GM19238 (cell line): ENCODE results near the gene LGALS3BP.

Source experiments
- DNase-seq: peaks from one replicate; pipeline ENCODE4 v3.0.0; 2011; ENCODE audit warnings: low spot score; ENCODE audit not compliant: insufficient read length

The LGALS3BP gene

GRCh38 chr17:78999056-78999768, 19.5 kb upstream of the LGALS3BP start:
- DNase-seq = no peak

- no peak for DNase-seq
Observed at GRCh38 chr17:78998311-78999055, 18.8 kb upstream of the LGALS3BP start.

GRCh38 chr17:78997881-78998280, 18.2 kb upstream of the LGALS3BP start:
- no peak for DNase-seq

- DNase-seq = no peak
Observed at GRCh38 chr17:78997231-78997741, 17.6 kb upstream of the LGALS3BP start.

- DNase-seq = no peak
Observed at GRCh38 chr17:78996781-78997201, 17.1 kb upstream of the LGALS3BP start.

- no peak for DNase-seq
Observed at GRCh38 chr17:78995761-78996451, 16.2 kb upstream of the LGALS3BP start.

- DNase-seq = no peak
Observed at GRCh38 chr17:78995022-78995760, 15.5 kb upstream of the LGALS3BP start.

GRCh38 chr17:78993981-78994671, 14.4 kb upstream of the LGALS3BP start:
- DNase-seq = no peak

- DNase-seq = peak; percentile 52
Observed at GRCh38 chr17:78993241-78993956, 13.7 kb upstream of the LGALS3BP start.

- no peak for DNase-seq
Observed at GRCh38 chr17:78992542-78993212, 13.0 kb upstream of the LGALS3BP start.

GRCh38 chr17:78991906-78992532, 12.3 kb upstream of the LGALS3BP start:
- DNase-seq = no peak

GRCh38 chr17:78991017-78991738, 11.5 kb upstream of the LGALS3BP start:
- no peak for DNase-seq

GRCh38 chr17:78990349-78991016, 10.8 kb upstream of the LGALS3BP start:
- no peak for DNase-seq

GRCh38 chr17:78988152-78988551, 8.4 kb upstream of the LGALS3BP start:
- DNase-seq = no peak

GRCh38 chr17:78986649-78987328, 7.1 kb upstream of the LGALS3BP start:
- no peak for DNase-seq

GRCh38 chr17:78986048-78986648, 6.4 kb upstream of the LGALS3BP start:
- peak; percentile 45 for DNase-seq

- no peak for DNase-seq
Observed at GRCh38 chr17:78985395-78985794, 5.7 kb upstream of the LGALS3BP start.
